ENCODE measurements around the gene WDR90. TPM values are rescaled to one million over a fixed set of nuclear protein-coding genes. Genes with fewer than 3 reads are reported as not detected.
A peak's percentile ranks its signal among the peaks of the same experiment; 100 is the strongest.

WDR90 gene
- total RNA-seq, 1 donor from 2014 or later: 23.2 TPM

- Histone ChIP-seq H3K4me3 (peak overlapping the region; percentile 70), H3K27ac (no peak overlapping the region), H3K9me3 (no peaks in the 10 kb centered on the region), H3K36me3 (peaks cover 17% of the 10 kb centered on the region), H3K27me3 (no peaks in the 10 kb centered on the region), H3K4me1 (peaks cover 37% of the 10 kb centered on the region)
- ATAC-seq: no peak
- TF ChIP-seq CTCF (IDR thresholded peaks at IDR 0.05): no peak
- DNase-seq: no peak
- intact Hi-C loops (cut with DNase I): no loop called here
These were observed 32.7 kb downstream of the WDR90 start for GRCh38 chr16:681746-682427.

GRCh38 chr16:682493-683395 is 33.6 kb downstream of the WDR90 start:
- H3K4me1 ChIP-seq: peaks cover 37% of the 10 kb centered on the region
- TF ChIP-seq CTCF (IDR thresholded peaks at IDR 0.05): no peak
- H3K27me3 ChIP-seq: no peaks in the 10 kb centered on the region
- H3K9me3 ChIP-seq: no peaks in the 10 kb centered on the region
- no peak overlapping the region for H3K27ac ChIP-seq
- intact Hi-C loops (cut with DNase I): no loop called here
- H3K36me3 ChIP-seq: peaks cover 17% of the 10 kb centered on the region
- ATAC-seq: no peak
- H3K4me3 ChIP-seq: peak overlapping the region; percentile 75
- no peak for DNase-seq

- H3K36me3 ChIP-seq: peaks cover 17% of the 10 kb centered on the region
- TF ChIP-seq CTCF (IDR thresholded peaks at IDR 0.05): no peak
- no peaks in the 10 kb centered on the region for H3K27me3 ChIP-seq
- peaks cover 38% of the 10 kb centered on the region for H3K4me1 ChIP-seq
- DNase-seq (no peak), ATAC-seq (no peak)
- intact Hi-C loops (cut with DNase I): no loop called here
- H3K27ac ChIP-seq: peak overlapping the region; percentile 86
- H3K9me3 ChIP-seq: no peaks in the 10 kb centered on the region
- peak overlapping the region; percentile 75 for H3K4me3 ChIP-seq
These were observed 34.4 kb downstream of the WDR90 start for GRCh38 chr16:683396-684070.

- Histone ChIP-seq H3K4me1 (peaks cover 45% of the 10 kb centered on the region), H3K4me3 (peak within 1 kb of the TSS; percentile 75), H3K27ac (peak within 1 kb of the TSS; percentile 86), H3K36me3 (peaks cover 17% of the 10 kb centered on the region), H3K27me3 (no peaks in the 10 kb centered on the region), H3K9me3 (no peaks in the 10 kb centered on the region)
- peak; percentile 76 for ATAC-seq
- no peak for TF ChIP-seq CTCF (IDR thresholded peaks at IDR 0.05)
- DNase-seq: peak; percentile 99
- intact Hi-C loops (cut with DNase I): no loop called here
These were observed 35.1 kb downstream of the WDR90 start, which contains the start of gene JMJD8 for GRCh38 chr16:684071-684794. Gene JMJD8, minus strand, starts transcription at chr16:684334. Its CDS starts 15 bp downstream, at chr16:684319.
